ENCODE measurements around the gene CDSN.

- TF ChIP-seq POLR2A (IDR thresholded peaks at IDR 0.05): no peak
- TF ChIP-seq CTCF (IDR thresholded peaks at IDR 0.05): no peak
These were observed 1.0 kb upstream of the CDSN start for GRCh38 chr6:31121131-31121790.

Data from breast epithelium (tissue), 3 donors.